Endothelial cell of umbilical vein (primary cell): ENCODE data around the gene HMCES. TPM values are rescaled to one million over a fixed set of nuclear protein-coding genes. Genes with fewer than 3 reads are reported as not detected.

Source experiments
- BruUV-seq: library from RNA; stranded (reverse); fragments of 400-500 nt; replicated peaks from 2 replicates; lab custom pipeline; 2021; lab: Mats Ljungman, UMichigan
- CTCF ChIA-PET: fragments of 300-600, 350-600 bp; sonication (Branson Sonifier 250); formaldehyde crosslinking; loops from one replicate; lab custom pipeline; 2021; ENCODE audit warnings: antibody characterized with exemption, inconsistent platforms; lab: Charles Lee
- POLR2A ChIA-PET: fragments of 300-600, 350-600 bp; sonication (Branson Sonifier 250); formaldehyde crosslinking; loops from one replicate; lab custom pipeline; 2021; ENCODE audit warnings: antibody characterized with exemption, inconsistent platforms; lab: Charles Lee
- DNase-seq: peaks from one replicate; pipeline ENCODE4 v3.0.0-alpha.2; 2011; ENCODE audit warnings: low read depth, low spot score
- FAIRE-seq: peaks from 2 replicates; lab custom pipeline; 2011; peaks lifted over from hg19 to GRCh38; lab: Jason Lieb, UNC
- H2AFZ ChIP-seq: 2 replicates; pipeline ENCODE4 v1.6.0; 2012; ENCODE audit warnings: low read depth, low read length, control low read depth, inconsistent platforms
- H3K27ac ChIP-seq: 2 replicates; pipeline ENCODE4 v1.5.1; 2011; ENCODE audit warnings: low read depth, mild to moderate bottlenecking, control low read depth, low read length, moderate library complexity; ENCODE audit not compliant: insufficient read depth
- H3K27me3 ChIP-seq, 2 experiments: 2 replicates each; pipeline versions ENCODE4 v1.6.0 to v1.6.1; 2011; ENCODE audit warnings: low read length in 2 of 2, mixed read lengths in 1 of 2; ENCODE audit not compliant: control insufficient read depth in 2 of 2, insufficient read depth in 2 of 2
- H3K36me3 ChIP-seq, 2 experiments: 2 replicates in 1 of 2; 3 replicates in 1 of 2; pipeline ENCODE4 v1.5.1; 2011; ENCODE audit warnings: low read length in 2 of 2, mild to moderate bottlenecking in 1 of 2, moderate library complexity in 1 of 2; ENCODE audit not compliant: control insufficient read depth in 2 of 2, insufficient read depth in 2 of 2; ENCODE audit errors: extremely low read depth in 1 of 2
- H3K4me1 ChIP-seq: 3 replicates; pipeline ENCODE4 v1.5.1; 2011; ENCODE audit warnings: mild to moderate bottlenecking, low read length; ENCODE audit not compliant: control insufficient read depth, insufficient read depth; ENCODE audit errors: extremely low read depth
- H3K4me2 ChIP-seq: 2 replicates; pipeline ENCODE4 v1.6.1; 2011; ENCODE audit warnings: low read length, control low read depth, mixed read lengths; ENCODE audit not compliant: insufficient read depth
- H3K4me3 ChIP-seq, 3 experiments: fragments of 200-600 bp in 1 of 3; sonication (generic), shearing (Covaris generic) in 1 of 3; replicated peaks in 1 of 3; 2 replicates each; pipeline ENCODE4 v1.5.1; 2011 to 2016; ENCODE audit warnings: control low read depth in 3 of 3, low read length in 3 of 3, mild to moderate bottlenecking in 2 of 3, inconsistent platforms in 1 of 3, low read depth in 1 of 3, moderate library complexity in 1 of 3; ENCODE audit not compliant: insufficient read depth in 1 of 3
- H3K79me2 ChIP-seq: 2 replicates; pipeline ENCODE4 v1.6.0; 2012; ENCODE audit warnings: low read length, inconsistent platforms; ENCODE audit not compliant: control insufficient read depth, insufficient read depth
- H3K9ac ChIP-seq: replicated peaks from 2 replicates; pipeline ENCODE3; 2011; ENCODE audit warnings: low read length, control low read depth; ENCODE audit not compliant: insufficient read depth; ENCODE audit errors: extremely low read depth
- H3K9me1 ChIP-seq: replicated peaks from 3 replicates; pipeline ENCODE4 v1.6.0; 2011; ENCODE audit warnings: mild to moderate bottlenecking, low read length; ENCODE audit not compliant: control insufficient read depth, insufficient read depth; ENCODE audit errors: extremely low read depth
- H3K9me3 ChIP-seq: replicated peaks from 2 replicates; pipeline ENCODE4 v1.5.1; 2012; ENCODE audit warnings: low read length, inconsistent platforms; ENCODE audit not compliant: control insufficient read depth, insufficient read depth
- H4K20me1 ChIP-seq: replicated peaks from 2 replicates; pipeline ENCODE3; 2011; ENCODE audit warnings: mild to moderate bottlenecking, low read length; ENCODE audit not compliant: control insufficient read depth, insufficient read depth; ENCODE audit errors: extremely low read depth
- CTCF ChIP-seq, 2 donors: IDR thresholded peaks; 1 replicate in 1 of 2; 2 replicates in 1 of 2; pipeline ENCODE4 v1.5.1; 2011; ENCODE audit warnings: low read length in 2 of 2, mild to moderate bottlenecking in 2 of 2, moderate library complexity in 2 of 2, control low read depth in 1 of 2, inconsistent platforms in 1 of 2, low read depth in 1 of 2; ENCODE audit not compliant: insufficient read depth in 1 of 2; ENCODE audit errors: extremely low read depth in 1 of 2
- EZH2 ChIP-seq: IDR thresholded peaks from 2 replicates; pipeline ENCODE4 v1.6.1; 2012; ENCODE audit warnings: borderline replicate concordance, low read depth, mild to moderate bottlenecking, moderate library complexity, low read length, inconsistent platforms; ENCODE audit not compliant: severe bottlenecking
- FOS ChIP-seq: IDR thresholded peaks from 2 replicates; pipeline ENCODE4 v1.6.1; 2011; ENCODE audit warnings: mild to moderate bottlenecking, low read length, moderate library complexity, borderline replicate concordance; ENCODE audit not compliant: insufficient read depth
- GATA2 ChIP-seq: IDR thresholded peaks from 2 replicates; pipeline ENCODE4 v1.7.0; 2011; ENCODE audit warnings: low read depth, mild to moderate bottlenecking, moderate library complexity, mixed read lengths, low read length; ENCODE audit not compliant: insufficient read length, insufficient read depth
- JUN ChIP-seq: IDR thresholded peaks from 2 replicates; pipeline ENCODE4 v1.6.1; 2011; ENCODE audit warnings: borderline replicate concordance, low read depth; ENCODE audit not compliant: insufficient read length, insufficient read depth
- MAX ChIP-seq: IDR thresholded peaks from 2 replicates; pipeline ENCODE4 v1.6.1; 2011; ENCODE audit not compliant: insufficient read depth, insufficient read length
- MYC ChIP-seq: IDR thresholded peaks from one replicate; pipeline ENCODE4 v1.6.1; 2011; ENCODE audit warnings: mild to moderate bottlenecking, low read depth, low read length
- POLR2A ChIP-seq: IDR thresholded peaks from 2 replicates; pipeline ENCODE4 v1.6.1; 2012; ENCODE audit warnings: low read depth, mild to moderate bottlenecking, control low read depth, low read length
- POLR2AphosphoS5 ChIP-seq: IDR thresholded peaks from 2 replicates; pipeline ENCODE4 v1.6.1; 2012; ENCODE audit warnings: low read depth, mild to moderate bottlenecking, control low read depth, low read length, moderate library complexity; ENCODE audit not compliant: insufficient read depth
- dilution Hi-C: fragments of 300-500 bp; cut with MboI; formaldehyde crosslinking; loops from one replicate; pipeline ENCODE4 v1.15.0; 2019; ENCODE audit warnings: low sequenced_read_pairs; ENCODE audit not compliant: extremely low pct_ligation_motif_present
- intact Hi-C: fragments of 100-400 bp; cut with micrococcal nuclease; formaldehyde crosslinking; loops from one replicate; pipeline ENCODE4 v1.10.0; 2022
- polyA plus RNA-seq, 4 experiments: library from polyadenylated mRNA; depleted of rRNA in 3 of 4; stranded (reverse) in 3 of 4; unstranded in 1 of 4; fragments of >200 nt; gene quantifications; 2 replicates each; pipeline versions ENCODE4 v1.2.1 to v1.2.3, GENCODE V29; 2011 to 2012; ENCODE audit warnings: missing spikeins in 1 of 4
- total RNA-seq: library from RNA; stranded (reverse); gene quantifications from 2 replicates; pipeline ENCODE4 v1.2.3, GENCODE V29; 2021

The HMCES gene
- total and polyA plus RNA-seq, 2 donors (not counting 3 experiments of a cell fraction or from before 2014, with no cell fraction given): 30.6 to 40.8 TPM

- peak; percentile 28 for FAIRE-seq
- no TSS peak for BruUV-seq
- Histone ChIP-seq H3K4me3 (no peak overlapping the region), H3K36me3 (peaks cover 0 to under 1% of the 10 kb centered on the region in 2 experiments), H3K4me2 (no peak overlapping the region), H4K20me1 (no peaks in the 10 kb centered on the region), H2AFZ (no peak overlapping the region), H3K27me3 (no peaks in the 10 kb centered on the region), H3K9me1 (no peaks in the 10 kb centered on the region), H3K4me1 (peaks cover 13% of the 10 kb centered on the region), H3K9me3 (no peaks in the 10 kb centered on the region), H3K27ac (no peak overlapping the region), H3K9ac (no peak overlapping the region), H3K79me2 (peaks cover 11% of the 10 kb centered on the region)
- POLR2A ChIA-PET: no interaction called here
- CTCF ChIA-PET: interaction anchor here (0.7 to 1.5 kb wide), 3 partner anchors 15 to 313 kb away, joined by 3 to 6 read pairs (median 3); a partner anchor contains a TSS
- no peak for DNase-seq
- no peak for TF ChIP-seq MYC
- TF ChIP-seq GATA2: no peak
- no peak for TF ChIP-seq EZH2
- TF ChIP-seq MAX: no peak
- TF ChIP-seq POLR2A: no peak
- TF ChIP-seq POLR2AphosphoS5: no peak
- no peak for TF ChIP-seq FOS
- no peak for TF ChIP-seq CTCF (IDR thresholded peaks at IDR 0.05; ENCODE audit: extremely low read depth in 1 of 2, insufficient read depth in 1 of 2, low read depth in 1 of 2, low read length in 2 of 2)
- TF ChIP-seq JUN: no peak
- intact Hi-C loops: loop anchor here (2.0 kb wide), 1 partner anchor 22 kb away; no protein-coding TSS in a partner anchor
- dilution Hi-C loops: no loop called here
Observed at GRCh38 chr3:129282727-129283327, 4.2 kb downstream of the HMCES start.
